B cell (primary cell): Measurements from ENCODE around the gene CFAP74.

ENCODE experiments used
- EZH2 ChIP-seq: IDR thresholded peaks from 2 replicates; pipeline ENCODE4 v1.6.1; 2012; ENCODE audit warnings: borderline replicate concordance, low read depth, mild to moderate bottlenecking, moderate library complexity, low read length; ENCODE audit not compliant: insufficient read depth, poor library complexity, severe bottlenecking
- TF ChIP-seq, protein P1 (sequence below): fragments of 200-600 bp; IDR thresholded peaks from one replicate; pipeline ENCODE4 v1.8.0; 2022; ENCODE audit warnings: antibody characterized with exemption, mild to moderate bottlenecking

DNA sequence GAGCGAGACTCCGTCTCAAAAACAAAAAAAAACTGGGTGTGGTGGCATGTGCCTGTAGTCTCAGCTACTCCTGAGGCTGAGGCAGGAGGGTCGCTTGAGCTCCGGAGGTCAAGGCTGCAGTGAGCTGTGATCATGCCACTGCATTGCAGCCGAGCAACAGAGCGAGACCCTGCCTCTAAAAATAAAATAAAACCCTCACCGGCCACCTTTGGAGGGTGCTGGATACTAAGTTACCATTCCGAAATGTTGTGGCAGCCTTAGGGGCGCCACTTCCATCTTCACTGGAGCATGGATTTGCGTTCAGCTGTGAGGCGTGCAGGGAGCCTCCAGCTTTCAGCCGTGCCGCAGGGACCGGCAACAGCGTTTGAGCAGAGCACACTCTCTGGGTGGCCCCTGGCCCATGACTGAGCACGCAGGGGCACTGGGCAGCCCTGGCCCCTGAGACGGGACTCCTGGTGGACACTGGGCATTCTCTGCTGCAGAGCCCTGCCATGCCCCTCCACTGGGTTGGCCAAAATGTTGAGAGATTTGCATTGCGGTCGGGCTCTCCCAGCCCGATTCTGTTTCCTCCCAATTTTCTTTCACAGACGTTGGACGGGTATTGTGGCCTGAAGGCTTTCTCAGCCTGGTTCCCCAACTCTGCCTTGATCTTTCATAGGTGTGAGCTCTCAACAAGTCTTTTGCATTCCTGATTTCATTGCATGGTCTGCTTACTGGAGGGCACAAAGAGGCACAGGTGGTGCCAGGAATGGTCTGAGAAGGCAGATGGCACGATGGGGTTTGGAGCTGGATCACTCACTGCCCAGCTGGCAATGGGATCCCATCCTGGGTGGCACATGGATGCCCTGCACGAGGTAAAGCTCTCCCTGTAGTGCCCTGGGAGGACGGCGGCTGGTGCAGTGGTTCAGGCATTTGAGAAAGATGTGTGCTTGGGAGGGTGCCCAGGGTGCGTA lies 5.8 kb upstream of the CFAP74 start:
- TF ChIP-seq EZH2: no peak
- TF ChIP-seq, protein P1, sequence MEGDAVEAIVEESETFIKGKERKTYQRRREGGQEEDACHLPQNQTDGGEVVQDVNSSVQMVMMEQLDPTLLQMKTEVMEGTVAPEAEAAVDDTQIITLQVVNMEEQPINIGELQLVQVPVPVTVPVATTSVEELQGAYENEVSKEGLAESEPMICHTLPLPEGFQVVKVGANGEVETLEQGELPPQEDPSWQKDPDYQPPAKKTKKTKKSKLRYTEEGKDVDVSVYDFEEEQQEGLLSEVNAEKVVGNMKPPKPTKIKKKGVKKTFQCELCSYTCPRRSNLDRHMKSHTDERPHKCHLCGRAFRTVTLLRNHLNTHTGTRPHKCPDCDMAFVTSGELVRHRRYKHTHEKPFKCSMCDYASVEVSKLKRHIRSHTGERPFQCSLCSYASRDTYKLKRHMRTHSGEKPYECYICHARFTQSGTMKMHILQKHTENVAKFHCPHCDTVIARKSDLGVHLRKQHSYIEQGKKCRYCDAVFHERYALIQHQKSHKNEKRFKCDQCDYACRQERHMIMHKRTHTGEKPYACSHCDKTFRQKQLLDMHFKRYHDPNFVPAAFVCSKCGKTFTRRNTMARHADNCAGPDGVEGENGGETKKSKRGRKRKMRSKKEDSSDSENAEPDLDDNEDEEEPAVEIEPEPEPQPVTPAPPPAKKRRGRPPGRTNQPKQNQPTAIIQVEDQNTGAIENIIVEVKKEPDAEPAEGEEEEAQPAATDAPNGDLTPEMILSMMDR: no peak
